ENCODE measurements around the gene SOCS1. TPM values are rescaled to one million over a fixed set of nuclear protein-coding genes. Genes with fewer than 3 reads are reported as not detected.

Gene SOCS1
- total and polyA plus RNA-seq, 2 of the 4 experiments (the other 2 are of a cell fraction): 2.0 to 22.0 TPM

DNA sequence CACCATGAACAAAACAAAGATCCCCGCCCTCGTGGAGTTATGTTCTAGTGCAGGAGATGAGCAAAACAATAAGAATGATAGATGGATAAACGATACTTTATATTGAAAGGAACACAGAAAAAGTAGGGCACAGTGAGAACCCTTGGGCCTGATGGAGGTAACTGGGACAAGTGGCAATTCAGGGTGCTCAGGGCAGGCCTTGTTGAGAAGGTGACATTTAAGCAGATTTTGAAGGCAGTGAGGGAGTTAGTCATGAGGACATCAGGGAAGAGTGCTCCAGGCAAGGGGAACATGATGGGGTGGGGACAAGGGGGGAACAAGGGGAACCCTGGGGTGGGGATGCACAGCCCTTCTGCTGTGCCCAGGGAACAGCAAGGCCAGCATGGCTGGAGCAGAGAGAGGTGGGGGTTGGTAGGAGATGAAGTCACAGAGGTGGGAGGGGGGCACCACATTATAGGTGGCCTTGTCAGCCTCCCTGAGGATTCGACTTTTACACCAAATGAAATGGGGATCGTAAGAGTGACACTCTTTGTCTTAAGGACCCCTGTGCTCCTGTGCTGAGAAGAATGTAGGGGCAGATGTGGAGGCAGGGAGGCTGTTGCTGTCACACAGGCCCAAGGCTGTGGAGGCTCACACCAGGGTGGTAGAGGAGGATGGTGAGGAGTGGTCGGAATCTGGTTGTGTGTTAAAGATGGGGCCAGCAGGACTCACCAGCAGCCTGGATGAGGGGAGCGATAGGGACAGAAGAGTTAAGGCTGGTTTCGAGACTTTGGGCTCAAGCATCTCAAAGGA lies 34.3 kb upstream of the SOCS1 start:
- dilution Hi-C loops (cut with HindIII; ENCODE audit: low sequenced_read_pairs, unreplicated experiment): no loop called here
- H4K5ac ChIP-seq (ENCODE audit: low read depth, low read length): no peak overlapping the region
- no peak overlapping the region for H4K8ac ChIP-seq (ENCODE audit: low read depth in 2 of 2, low read length in 2 of 2)
- H2BK15ac ChIP-seq (ENCODE audit: low read depth, low read length): no peak overlapping the region
- no peak overlapping the region for H2BK120ac ChIP-seq (ENCODE audit: low read depth, low read length)
- no TSS peak for BruUV-seq (replicated peaks)
- no peak overlapping the region for H3K4me3 ChIP-seq (ENCODE audit: insufficient read depth, low read depth, low read length)
- WGBS, 2 experiments (ENCODE audit: extremely low coverage in 2 of 2, insufficient read length in 1 of 2): 73% methylated on average over 2 of the region's 8 CpGs; no CpG with 5 or more reads in 1 of the 2 experiments
- no peak overlapping the region for H3K27ac ChIP-seq (ENCODE audit: insufficient read depth, low read length)
- no peaks in the 10 kb centered on the region for H3K9me3 ChIP-seq (ENCODE audit: control insufficient read depth, insufficient read depth, low read length)
- ATAC-seq (ENCODE audit: low read depth) (no peak), DNase-seq (no peak)
- H3K56ac ChIP-seq (ENCODE audit: extremely low read depth, insufficient read depth, low read length): no peak overlapping the region
- no peak overlapping the region for H3K14ac ChIP-seq (replicated peaks; ENCODE audit: low read depth, low read length)
- no peak overlapping the region for H3K18ac ChIP-seq (ENCODE audit: low read depth, low read length)
- no peaks in the 10 kb centered on the region; the same call in 1 of the 2 replicates for H3K4me1 ChIP-seq (ENCODE audit: control insufficient read depth, insufficient read depth, low read length)
- H2AK5ac ChIP-seq (ENCODE audit: low read depth, low read length): no peak overlapping the region
- H3K27me3 ChIP-seq (ENCODE audit: control insufficient read depth, insufficient read depth, low read length): peaks cover 6% of the 10 kb centered on the region
- no peaks in the 10 kb centered on the region for H3K9me1 ChIP-seq (ENCODE audit: insufficient read depth, low read length)
- no peaks in the 10 kb centered on the region for H3K79me1 ChIP-seq (ENCODE audit: low read depth in 1 of 2, low read length in 2 of 2)
- H2AFZ ChIP-seq (replicated peaks; ENCODE audit: low read length, poor library complexity): no peak overlapping the region
- H2AK9ac ChIP-seq (replicated peaks; ENCODE audit: low read depth, low read length, poor library complexity): no peak overlapping the region
- in situ Hi-C loops (cut with MboI; ENCODE audit: low sequenced_read_pairs): no loop called here
- no peak overlapping the region for H3K4me2 ChIP-seq (ENCODE audit: low read depth, low read length)
- no peaks in the 10 kb centered on the region for H4K20me1 ChIP-seq (ENCODE audit: insufficient read depth, low read length)
- no peak overlapping the region for H3K9ac ChIP-seq (ENCODE audit: low read depth, low read length)
- no peak for TF ChIP-seq CTCF (conservative IDR thresholded peaks at IDR 0.05; ENCODE audit: low read depth, low read length)
- no peak for TF ChIP-seq RFX5 (IDR thresholded peaks at IDR 0.05; ENCODE audit: low read depth, low read length)
- TF ChIP-seq BHLHE40 (IDR thresholded peaks at IDR 0.05; ENCODE audit: low read depth, low read length): no peak
- TF ChIP-seq RCOR1 (IDR thresholded peaks at IDR 0.05; ENCODE audit: insufficient replicate concordance, low read length): no peak
- no peak for TF ChIP-seq RAD21 (IDR thresholded peaks at IDR 0.05; ENCODE audit: low read length)
- no peak for TF ChIP-seq POLR2A (IDR thresholded peaks at IDR 0.05; ENCODE audit: low read depth, low read length)
- TF ChIP-seq MAZ (IDR thresholded peaks at IDR 0.05; ENCODE audit: borderline replicate concordance, low read depth, low read length): no peak
- no peak for TF ChIP-seq MXI1 (IDR thresholded peaks at IDR 0.05; ENCODE audit: borderline replicate concordance, low read depth, low read length)
- H3K23ac ChIP-seq (ENCODE audit: low read depth, low read length): no peak overlapping the region
- ChIA-PET POLR2A (ENCODE audit: unreplicated experiment) (no interaction called here), CTCF (interaction anchor here (0.6 kb wide), 1 partner anchor 59 kb away, joined by 3 read pairs; no protein-coding TSS in a partner anchor)
- no peak overlapping the region for H4K91ac ChIP-seq (ENCODE audit: insufficient read depth, low read depth, low read length)
- intact Hi-C loops (cut with micrococcal nuclease): no loop called here
- no peaks in the 10 kb centered on the region for H3K36me3 ChIP-seq (ENCODE audit: control insufficient read depth, insufficient read depth, low read length)
- no peak overlapping the region for H2BK20ac ChIP-seq (ENCODE audit: low read depth, low read length)
- H2BK5ac ChIP-seq (ENCODE audit: low read depth, low read length, poor library complexity, severe bottlenecking): no peak overlapping the region
- no peak overlapping the region for H3K4ac ChIP-seq (ENCODE audit: low read depth, low read length)

Measured in IMR-90 (cell line).